DMS53 (cell line): ENCODE data around the gene PHF23.

Experiments used
- DNase-seq: peaks from one replicate; lab custom pipeline; 2025; lab: John Stamatoyannopoulos, UW

PHF23 gene

GRCh38 chr17:7203391-7203790, 35.9 kb downstream of the PHF23 start:
- DNase-seq: no peak

GRCh38 chr17:7196651-7197401, 42.4 kb downstream of the PHF23 start:
- no peak for DNase-seq

GRCh38 chr17:7195971-7196370, 43.3 kb downstream of the PHF23 start:
- DNase-seq: no peak

- DNase-seq: no peak
Observed at GRCh38 chr17:7192271-7192937, 46.9 kb downstream of the PHF23 start.

GRCh38 chr17:7191571-7192270, 47.5 kb downstream of the PHF23 start:
- peak; percentile 77 for DNase-seq

GRCh38 chr17:7191069-7191468, 48.2 kb downstream of the PHF23 start:
- no peak for DNase-seq

- DNase-seq: no peak
Observed at GRCh38 chr17:7190276-7190917, 48.9 kb downstream of the PHF23 start.

- peak; percentile 40 for DNase-seq
Observed at GRCh38 chr17:7186241-7186640, 53.0 kb downstream of the PHF23 start.
